GM19468 (cell line): ENCODE results near the gene CREG2.

Experiments used
- ATAC-seq: cut with Tn5 transposase; IDR thresholded peaks from one replicate; pipeline ENCODE4 v1.9.1; 2021; ENCODE audit warnings: mild to moderate bottlenecking, moderate library complexity, moderate number of reproducible peaks; ENCODE audit not compliant: unreplicated experiment; ENCODE audit errors: extremely low read depth

Gene CREG2

GRCh38 chr2:101387151-101387834 lies at the start of gene CREG2:
Gene CREG2, minus strand, starts transcription at chr2:101387503. Its CDS starts 46 bp downstream, at chr2:101387457.
- ATAC-seq = no peak

DNA sequence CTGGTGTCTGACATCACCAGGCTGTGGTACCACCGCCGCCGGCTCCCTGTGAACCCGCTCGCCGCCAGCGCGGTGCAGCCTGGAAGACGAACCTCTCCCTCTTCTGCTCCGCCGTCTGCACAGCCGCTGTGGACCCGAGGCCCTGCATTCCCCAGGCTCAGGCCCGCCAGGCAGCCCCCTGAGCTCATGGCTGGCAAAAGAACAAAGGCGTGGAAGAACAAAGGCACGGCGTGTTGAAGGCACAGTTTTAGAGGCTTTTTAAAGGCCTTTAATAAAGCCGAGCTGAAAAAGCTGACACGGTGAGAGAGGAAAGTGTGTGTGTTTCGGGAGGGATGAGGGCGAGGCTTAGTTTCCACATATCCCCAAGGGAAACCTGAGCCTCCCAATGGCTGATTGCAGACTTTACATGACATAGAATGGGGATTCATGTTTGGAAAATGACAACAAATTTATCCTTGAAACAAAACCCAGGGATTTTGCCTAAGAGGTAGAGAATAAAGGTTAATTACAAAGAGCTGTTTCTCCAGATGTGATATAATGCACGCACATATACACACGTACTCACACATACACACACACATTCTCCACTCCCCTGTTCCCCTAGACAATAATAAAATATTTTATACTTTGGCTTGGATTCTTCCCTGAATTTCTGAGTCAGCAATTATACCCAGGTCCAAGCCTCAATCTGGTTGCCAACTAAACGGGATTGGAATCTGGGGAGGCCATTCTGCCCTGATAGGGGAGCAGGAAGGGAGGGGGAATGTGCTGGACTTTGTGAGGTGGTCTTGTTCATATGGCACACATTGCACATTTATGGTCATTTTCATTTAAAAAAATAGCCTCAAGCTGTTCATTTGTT lies 47.9 kb upstream of the CREG2 start:
- no peak for ATAC-seq

DNA sequence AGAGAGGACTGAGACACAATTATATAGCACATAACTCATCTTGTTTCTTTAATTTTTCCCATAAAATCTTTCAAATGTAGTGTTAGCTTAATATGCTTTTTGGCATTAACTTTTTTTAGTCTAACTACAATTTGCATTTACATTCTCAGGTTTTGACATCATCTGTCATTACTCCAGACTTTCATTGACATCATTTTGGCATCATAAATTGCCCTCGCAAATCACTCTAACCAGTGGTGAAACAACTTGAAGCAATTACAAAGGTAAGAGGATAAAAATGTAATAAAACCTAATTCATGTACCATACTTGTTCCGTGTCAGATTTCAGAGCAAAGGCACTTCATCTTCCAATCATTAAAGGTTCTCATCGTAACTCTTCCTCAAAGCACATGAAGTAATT lies 46.2 kb upstream of the CREG2 start:
- ATAC-seq = no peak

GRCh38 chr2:101432411-101433181 lies 45.3 kb upstream of the CREG2 start:
- ATAC-seq = no peak

DNA sequence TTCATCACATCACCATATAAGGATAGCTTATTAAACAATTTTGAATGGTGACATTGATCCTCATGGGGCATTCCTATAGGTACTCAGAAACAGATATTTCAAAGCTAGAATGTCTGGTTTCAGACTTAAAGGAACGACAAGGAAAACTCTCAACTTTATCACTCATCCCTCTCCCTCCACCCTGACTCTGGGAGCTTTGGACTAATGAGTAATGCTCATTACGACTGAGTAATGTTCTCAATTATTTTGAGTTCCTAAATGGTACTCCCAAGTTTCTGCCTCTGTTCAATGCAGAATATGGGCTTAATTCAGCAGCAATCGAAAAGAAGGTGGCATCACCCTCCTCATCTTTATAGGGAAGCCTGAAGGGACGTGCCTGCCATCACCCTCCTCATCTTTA lies 44.2 kb upstream of the CREG2 start:
- ATAC-seq = no peak

- no peak for ATAC-seq
Observed at GRCh38 chr2:101430156-101430555, 42.9 kb upstream of the CREG2 start.

- ATAC-seq = no peak
Observed at GRCh38 chr2:101429453-101429852, 42.1 kb upstream of the CREG2 start.

DNA sequence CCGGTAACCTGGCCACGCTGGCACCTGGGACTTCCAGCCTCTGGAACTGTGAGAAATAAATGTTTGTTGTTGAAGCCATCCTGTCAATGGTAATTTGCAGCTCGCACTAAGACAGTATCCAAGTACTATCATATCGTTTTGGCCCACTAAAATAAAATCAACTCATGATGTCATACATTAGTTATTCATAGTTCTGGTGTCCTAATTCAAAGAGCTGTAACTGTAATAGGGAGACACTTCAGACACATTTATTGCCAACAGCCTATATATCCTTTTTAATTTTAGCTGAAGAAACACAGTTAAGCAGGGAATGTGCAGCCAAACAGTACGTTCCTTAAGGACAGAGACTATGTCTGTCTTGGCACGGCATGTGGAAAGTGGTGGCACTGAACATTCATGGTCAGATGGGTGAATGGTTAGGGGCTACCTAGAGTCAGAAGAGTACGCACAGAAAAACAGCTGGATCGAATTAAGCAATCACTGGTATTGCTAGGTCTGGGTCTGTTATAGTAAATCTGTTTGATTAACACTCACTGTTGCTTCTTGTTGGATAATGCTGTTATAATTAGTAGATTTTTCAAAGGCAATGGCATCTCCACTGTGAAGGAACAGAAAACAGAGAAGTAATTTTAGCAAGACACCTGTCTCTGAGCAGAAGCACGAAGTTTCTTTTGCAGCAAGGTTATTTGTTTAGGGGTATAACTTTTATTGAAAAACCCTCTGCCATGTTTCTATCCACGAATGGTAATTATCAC lies 41.3 kb upstream of the CREG2 start:
- no peak for ATAC-seq

GRCh38 chr2:101427743-101428142 lies 40.4 kb upstream of the CREG2 start:
- ATAC-seq = no peak

GRCh38 chr2:101427240-101427639 lies 39.9 kb upstream of the CREG2 start:
- no peak for ATAC-seq

- ATAC-seq = no peak
Observed at GRCh38 chr2:101426822-101427221, 39.5 kb upstream of the CREG2 start.

DNA sequence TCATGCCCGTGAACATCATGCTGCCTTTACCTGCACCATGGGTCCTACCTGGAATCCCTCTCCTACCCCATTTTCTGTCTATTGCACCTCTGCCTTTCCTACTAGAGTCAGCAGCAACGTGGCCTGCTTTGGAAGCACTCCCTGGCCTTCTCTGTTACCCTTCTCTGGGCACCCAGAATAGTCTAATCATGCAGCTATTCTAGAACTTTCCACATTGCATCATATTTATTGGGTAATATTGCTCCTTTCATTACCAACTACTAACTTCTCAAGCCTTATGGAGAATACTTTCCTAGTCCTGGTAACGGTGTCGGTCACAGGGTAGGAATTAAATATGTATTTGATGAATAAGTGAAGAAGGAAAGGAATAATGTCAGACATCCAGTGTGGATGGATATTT lies 33.3 kb upstream of the CREG2 start:
- ATAC-seq = no peak

- no peak for ATAC-seq
Observed at GRCh38 chr2:101419096-101419663, 31.9 kb upstream of the CREG2 start.

DNA sequence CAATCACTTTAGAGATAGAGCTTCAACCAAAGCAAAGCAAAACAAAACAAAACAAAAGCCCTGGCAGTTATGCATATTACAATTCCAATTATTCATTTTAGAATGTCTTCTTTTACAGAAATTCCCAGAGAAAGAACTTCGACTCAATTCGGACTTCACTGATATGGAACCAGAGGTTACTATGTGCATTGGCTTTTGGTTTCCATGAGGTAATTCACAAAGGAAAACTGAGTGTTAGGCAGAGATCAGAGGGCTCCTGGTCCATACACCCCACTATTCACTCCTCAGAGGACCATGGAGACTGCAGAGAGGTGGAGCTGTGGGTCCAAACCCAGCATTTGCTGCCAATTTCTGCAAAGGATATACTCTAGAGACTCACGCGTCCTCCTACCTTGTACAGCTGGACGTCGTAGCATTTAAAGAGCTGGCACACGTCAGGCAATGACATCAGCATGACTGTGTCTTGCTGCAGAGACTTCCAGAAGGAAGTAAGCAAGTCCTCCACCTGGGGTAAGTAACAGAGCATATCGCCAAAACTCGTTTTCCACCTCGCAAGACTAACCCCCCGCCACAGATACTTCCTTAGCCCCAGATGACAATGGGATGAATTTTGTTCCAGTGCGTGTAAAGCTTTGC lies 31.3 kb upstream of the CREG2 start:
- no peak for ATAC-seq

- ATAC-seq = no peak
Observed at GRCh38 chr2:101416609-101417008, 29.3 kb upstream of the CREG2 start.

DNA sequence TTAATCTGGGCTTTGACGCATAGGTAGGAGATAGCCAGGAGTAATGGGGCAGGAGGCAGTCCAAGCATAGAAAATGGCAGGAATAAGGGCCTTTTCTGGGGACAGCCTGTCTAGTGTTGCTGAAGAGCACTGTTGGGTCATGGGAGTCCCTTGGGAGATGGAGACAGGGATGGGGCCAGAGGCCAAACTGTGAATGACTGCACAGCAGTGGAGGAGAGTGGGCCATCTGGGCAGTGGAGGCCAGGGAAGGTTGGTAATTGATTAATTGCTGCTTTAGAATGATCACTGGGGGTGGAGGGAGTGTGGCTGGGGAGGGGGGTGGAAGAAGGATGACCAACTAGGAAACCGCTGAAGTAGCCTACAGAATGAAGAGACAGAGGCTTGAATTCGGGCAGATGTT lies 28.6 kb upstream of the CREG2 start:
- ATAC-seq = no peak

- no peak for ATAC-seq
Observed at GRCh38 chr2:101415220-101415619, 27.9 kb upstream of the CREG2 start.

GRCh38 chr2:101412092-101412694 lies 24.9 kb upstream of the CREG2 start:
- ATAC-seq = no peak

- no peak for ATAC-seq
Observed at GRCh38 chr2:101410746-101411145, 23.4 kb upstream of the CREG2 start.
